NCI-H2196 (cell line): ENCODE results near the gene DCP1B.

Source experiments
- DNase-seq: peaks from one replicate; lab custom pipeline; 2025; ENCODE audit not compliant: unreplicated experiment; lab: John Stamatoyannopoulos, UW

Gene DCP1B

GRCh38 chr12:2004113-2004929 is at the start of gene DCP1B:
TSS of gene DCP1B (minus strand) at chr12:2004457. CDS start at chr12:2004431, 26 bp downstream.
- peak; percentile 86 for DNase-seq

- no peak for DNase-seq
These were observed 49.4 kb upstream of the DCP1B start for GRCh38 chr12:2053691-2054090.

- peak; percentile 13 for DNase-seq
These were observed 48.8 kb upstream of the DCP1B start, which contains the start of gene CACNA1C for GRCh38 chr12:2052826-2053678. TSS of gene CACNA1C (plus strand) at chr12:2052987. CDS start at chr12:2053563, 576 bp downstream.

- DNase-seq: no peak
These were observed 47.7 kb upstream of the DCP1B start for GRCh38 chr12:2051700-2052621.

- DNase-seq: no peak
These were observed 45.6 kb upstream of the DCP1B start for GRCh38 chr12:2049604-2050540.

- no peak for DNase-seq
These were observed 43.5 kb upstream of the DCP1B start for GRCh38 chr12:2047752-2048151.

GRCh38 chr12:2046957-2047356 is 42.7 kb upstream of the DCP1B start:
- DNase-seq: no peak

- no peak for DNase-seq
These were observed 39.9 kb upstream of the DCP1B start for GRCh38 chr12:2044165-2044564.

GRCh38 chr12:2043054-2043453 is 38.8 kb upstream of the DCP1B start:
- no peak for DNase-seq

GRCh38 chr12:2039034-2039433 is 34.8 kb upstream of the DCP1B start:
- DNase-seq: no peak

- DNase-seq: no peak
These were observed 31.3 kb upstream of the DCP1B start for GRCh38 chr12:2035431-2036055.

- no peak for DNase-seq
These were observed 30.6 kb upstream of the DCP1B start for GRCh38 chr12:2034633-2035430.

- DNase-seq: no peak
These were observed 28.2 kb upstream of the DCP1B start for GRCh38 chr12:2032506-2032905.

- no peak for DNase-seq
These were observed 25.6 kb upstream of the DCP1B start for GRCh38 chr12:2029851-2030250.

GRCh38 chr12:2027351-2027750 is 23.1 kb upstream of the DCP1B start:
- no peak for DNase-seq

- DNase-seq: no peak
These were observed 19.1 kb upstream of the DCP1B start for GRCh38 chr12:2023365-2023764.

GRCh38 chr12:2020511-2020910 is 16.3 kb upstream of the DCP1B start:
- no peak for DNase-seq

- no peak for DNase-seq
These were observed 14.9 kb upstream of the DCP1B start for GRCh38 chr12:2019126-2019525.

- DNase-seq: no peak
These were observed 14.1 kb upstream of the DCP1B start for GRCh38 chr12:2018391-2018790.
